Non-pigmented ciliary epithelial cell (primary cell): ENCODE data around the gene CD248.
A peak's percentile ranks its signal among the peaks of the same experiment; 100 is the strongest.
"Not testable (repeated sequence)": the region's sequence is repeated elsewhere in the genome, so short reads cannot be mapped to it uniquely, and the experiment has no call there.

Source experiments
- DNase-seq: peaks from one replicate; pipeline ENCODE4 v3.0.0-alpha.2; 2010; ENCODE audit warnings: low read depth

Gene CD248

DNA sequence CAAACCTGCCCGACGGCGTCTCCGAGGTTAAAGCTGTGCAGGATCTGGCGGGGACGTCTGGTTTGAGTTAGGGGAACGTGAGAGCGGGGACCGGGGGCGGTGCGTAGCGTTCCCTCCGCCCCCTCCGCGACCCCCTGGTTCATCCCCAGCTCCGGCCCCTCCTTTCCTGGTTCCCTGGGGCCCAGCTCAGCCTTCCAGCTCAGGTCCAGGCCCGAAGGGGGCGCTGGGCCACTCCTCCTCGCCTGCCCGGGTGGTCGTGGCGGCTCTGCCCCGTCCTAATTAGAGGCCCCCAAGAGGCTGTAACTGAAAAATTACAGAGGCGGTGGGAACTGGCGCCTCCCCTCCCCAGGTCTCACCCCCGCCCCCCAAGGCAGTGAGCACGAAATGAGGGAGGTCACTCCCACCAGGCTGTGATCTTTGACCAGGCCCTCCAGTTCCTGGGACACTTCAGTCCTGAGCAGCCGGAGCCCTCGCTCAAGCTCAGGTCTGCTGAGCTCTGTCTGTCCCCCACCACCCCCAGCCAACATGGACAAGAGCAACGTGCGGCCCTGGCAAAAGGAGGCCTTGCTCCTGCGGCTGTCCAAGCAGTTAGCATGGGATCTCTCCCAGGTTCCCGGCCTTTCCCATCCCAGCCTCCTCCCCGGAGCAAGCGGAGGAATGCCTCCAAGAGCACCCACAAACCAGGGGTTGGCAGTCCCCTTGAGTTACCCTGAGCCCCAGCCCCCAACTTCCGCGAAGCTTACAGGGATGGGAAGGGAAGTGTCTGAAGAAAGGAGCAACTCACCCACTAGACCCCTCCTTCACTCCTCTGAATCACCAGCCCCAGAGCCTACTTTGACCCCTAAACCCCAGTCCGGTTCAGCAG lies 3.3 kb downstream of the CD248 start:
- no peak for DNase-seq

DNA sequence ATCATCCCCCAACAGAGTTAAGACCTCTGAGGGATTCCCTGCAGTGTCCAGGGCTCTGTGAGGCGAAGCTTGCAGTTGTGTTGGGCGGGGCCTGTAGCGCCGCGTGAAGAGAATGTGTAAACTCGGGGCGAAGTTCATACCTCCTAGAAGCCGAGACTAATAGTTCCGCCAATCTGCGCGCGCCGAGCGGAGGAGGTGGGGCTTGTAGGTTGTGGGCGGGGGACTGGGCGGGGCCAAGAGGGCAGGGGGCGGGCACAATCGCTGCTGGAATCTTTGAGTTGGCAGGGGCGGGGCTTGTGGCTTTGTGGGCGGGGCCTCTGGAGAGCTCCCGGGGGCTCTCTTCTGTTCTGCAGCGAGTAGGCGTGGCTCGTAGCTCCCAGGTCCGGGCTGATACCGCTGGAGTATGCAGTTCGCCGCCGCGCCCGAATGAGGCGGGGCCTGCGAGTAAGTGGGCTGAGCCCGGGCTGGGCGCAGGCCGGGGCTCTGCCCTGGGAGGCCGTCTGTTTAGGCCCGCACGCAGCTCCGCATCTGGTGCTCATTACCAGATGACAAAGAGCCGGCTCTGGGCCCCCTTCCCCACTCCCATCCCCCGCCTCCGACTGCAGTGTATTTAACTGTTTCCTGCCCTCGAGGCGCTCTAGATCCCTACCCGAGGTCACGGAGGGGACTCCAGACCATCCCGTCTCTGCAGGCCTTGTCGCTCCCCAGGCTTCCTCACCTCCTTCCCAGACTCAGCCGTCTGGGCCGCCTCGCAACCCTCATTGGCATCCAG lies 4.1 kb downstream of the CD248 start:
- peak; percentile 93 for DNase-seq

DNA sequence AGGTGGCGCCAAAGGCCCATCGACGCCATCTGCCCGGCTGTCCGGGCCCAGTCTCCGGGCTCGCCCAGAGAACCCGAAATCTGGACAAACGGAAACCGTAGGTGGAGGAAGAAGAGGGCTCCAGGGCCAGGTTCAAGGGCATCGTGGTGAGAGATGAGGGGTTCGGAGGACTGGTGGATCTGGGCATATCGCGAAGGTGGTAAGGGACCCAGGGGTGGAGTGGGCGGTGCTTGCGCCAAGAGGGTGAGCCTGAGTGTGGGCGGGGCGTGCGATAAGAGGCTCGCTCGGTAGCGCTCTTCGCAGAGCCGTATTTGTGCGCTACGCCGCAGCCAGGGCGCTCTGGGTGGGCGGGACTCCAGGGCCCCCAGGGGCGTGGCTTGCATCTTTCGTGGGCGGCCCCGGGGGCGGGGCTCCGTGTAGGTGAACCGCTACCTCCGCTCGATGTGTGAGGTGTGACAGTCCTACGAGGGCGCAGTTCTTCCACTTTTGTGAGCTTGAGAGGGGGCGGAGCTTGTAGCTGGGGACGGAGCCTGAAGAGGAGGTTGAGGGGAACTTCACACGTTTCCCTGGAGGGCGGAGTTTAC lies 4.8 kb downstream of the CD248 start:
- DNase-seq = peak; percentile 65

DNA sequence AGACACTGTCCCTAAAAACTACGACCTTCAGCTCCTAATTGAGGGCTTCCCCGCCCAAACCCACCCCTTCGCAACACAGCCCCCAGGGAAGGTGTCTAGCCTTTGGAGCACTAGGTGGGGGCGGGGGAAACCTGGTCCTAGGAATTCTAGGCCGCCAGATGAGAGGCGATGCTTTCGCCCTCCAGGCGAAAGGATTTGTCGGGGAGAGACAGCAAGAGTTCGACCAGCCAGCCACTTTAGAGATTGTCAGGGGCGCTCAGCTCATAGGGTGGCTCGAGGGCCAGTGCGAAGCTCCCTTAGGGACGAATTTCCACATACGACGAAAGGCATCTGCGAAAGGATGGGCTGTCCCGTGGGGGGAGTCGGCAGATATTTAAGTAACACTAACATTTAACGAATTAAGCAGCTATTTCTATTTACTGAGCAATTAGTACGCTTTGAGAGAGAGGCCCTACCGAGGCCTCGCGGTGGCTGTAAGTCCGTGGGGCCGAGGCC lies 5.3 kb downstream of the CD248 start:
- no peak for DNase-seq

DNA sequence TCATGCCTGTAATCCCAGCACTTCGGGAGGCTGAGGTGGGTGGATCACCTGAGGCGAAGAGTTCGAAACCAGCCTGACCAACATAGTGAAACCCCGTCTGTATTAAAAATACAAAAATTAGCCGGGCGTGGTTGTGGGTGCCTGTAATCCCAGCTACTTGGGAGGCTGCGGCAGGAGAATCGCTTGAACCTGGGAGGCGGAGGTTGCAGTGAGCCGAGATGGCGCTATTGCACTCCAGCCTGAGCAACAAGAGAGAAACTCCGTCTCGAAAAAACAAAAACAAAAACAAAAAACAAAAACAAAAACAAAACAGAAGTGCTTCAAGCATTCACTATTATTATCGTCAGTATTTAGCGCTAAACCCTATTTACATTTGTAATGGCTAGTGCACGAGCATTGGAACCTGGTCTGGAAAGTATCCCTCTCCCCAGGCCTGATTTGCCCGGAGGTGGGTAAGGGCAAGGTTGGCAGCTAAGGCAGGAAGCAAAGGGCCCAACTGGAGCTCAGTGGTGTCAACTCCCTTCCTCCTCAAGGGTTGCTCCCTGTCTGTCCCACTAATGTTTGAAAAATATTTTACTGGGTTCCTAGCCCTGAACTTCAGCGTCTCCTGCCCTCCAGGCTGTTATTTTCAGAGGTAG lies 5.9 kb downstream of the CD248 start:
- DNase-seq = not testable (repeated sequence)

DNA sequence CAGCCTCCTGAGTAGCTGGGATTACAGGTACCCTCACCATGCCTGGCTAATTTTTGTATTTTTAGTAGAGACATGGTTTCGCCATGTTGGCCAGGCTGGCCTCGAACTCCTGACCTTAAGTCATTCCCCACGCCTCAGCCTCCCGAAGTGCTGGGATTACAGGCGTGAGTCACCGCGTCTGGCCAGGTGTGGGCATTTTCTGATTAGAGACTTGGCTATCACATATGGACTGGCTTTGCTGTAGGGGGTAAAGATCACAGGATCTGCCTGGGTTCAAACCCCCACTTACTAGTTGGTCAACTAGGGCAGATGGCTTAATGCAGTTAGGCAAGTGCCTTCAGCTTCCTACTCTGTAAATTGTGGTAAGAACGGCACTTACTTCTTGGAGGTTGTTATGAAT lies 6.5 kb downstream of the CD248 start:
- no peak for DNase-seq

DNA sequence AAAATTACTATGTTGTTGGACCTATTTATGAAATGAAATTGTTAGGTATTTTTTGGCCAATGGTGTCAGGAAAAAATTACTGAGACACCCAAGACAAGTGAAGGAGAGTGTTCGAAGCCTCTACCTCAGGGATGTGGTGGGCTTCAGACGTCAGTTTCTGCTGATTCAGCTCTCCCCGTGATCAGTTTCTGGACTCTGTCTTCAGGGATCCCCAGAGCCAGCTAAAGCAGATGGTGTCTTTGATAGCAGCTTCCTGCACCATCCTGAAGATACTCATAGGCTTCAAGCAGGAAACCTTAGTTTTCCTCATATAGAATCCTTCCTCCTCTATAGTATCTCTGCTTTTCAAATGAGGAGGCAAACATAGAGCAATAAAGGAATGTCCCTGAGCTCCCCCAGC lies 7.4 kb downstream of the CD248 start:
- no peak for DNase-seq

DNA sequence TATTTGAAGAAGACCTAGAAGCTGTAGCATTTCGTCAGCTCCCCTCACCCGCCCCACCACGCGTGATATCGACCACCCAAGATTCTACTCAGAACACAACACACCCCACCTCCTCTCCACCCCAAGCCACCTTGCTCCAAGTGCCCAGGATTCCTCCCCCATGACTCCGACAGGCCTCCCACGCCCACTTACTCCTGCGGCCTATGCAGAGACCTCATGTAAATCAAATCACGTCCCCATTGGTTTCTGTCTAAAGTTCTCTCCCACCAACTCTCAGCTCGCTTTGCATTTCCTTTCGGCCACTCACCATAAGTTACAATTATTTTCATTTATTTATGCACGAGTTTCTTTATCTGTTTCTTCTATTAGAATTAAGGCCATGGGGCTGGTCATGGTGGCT lies 14.2 kb downstream of the CD248 start:
- DNase-seq = no peak

DNA sequence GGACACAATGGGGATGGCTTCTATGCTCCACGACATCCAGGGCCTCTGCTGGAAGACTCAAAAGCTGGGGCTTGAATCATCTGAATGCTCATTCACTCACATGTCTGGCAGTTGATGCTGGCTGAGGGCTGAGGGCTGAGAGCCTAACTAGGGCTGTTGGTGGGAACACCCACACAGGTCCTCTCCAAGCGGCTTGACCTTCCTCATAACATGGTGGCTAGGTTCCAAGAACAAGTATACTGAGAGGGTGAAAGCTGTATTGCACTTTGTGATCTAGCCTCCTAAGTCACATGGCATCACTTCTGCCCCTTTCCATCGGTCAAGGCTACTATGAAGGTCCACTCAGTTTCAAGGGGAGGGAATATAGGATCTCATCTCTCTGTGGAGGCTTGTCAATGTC lies 17.7 kb downstream of the CD248 start:
- no peak for DNase-seq

DNA sequence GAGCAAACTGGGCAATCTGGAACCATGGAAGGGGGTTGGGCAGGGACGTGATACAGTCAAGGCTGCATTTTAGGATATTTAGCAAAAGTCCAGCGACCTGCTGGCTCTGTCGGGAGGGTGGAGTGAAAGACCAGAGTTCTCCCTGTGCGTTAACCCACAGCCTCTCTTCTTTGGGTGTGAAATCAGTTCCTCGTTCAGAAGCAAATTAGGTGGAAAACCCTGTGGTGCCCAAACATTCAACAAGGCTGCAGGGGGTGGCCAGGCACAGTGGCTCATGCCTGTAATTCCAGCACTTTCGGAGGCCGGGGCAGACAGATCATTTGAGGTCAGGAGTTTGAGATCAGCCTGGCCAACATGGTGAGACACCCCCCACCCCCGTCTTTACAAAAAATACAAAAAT lies 19.2 kb downstream of the CD248 start:
- DNase-seq = no peak

DNA sequence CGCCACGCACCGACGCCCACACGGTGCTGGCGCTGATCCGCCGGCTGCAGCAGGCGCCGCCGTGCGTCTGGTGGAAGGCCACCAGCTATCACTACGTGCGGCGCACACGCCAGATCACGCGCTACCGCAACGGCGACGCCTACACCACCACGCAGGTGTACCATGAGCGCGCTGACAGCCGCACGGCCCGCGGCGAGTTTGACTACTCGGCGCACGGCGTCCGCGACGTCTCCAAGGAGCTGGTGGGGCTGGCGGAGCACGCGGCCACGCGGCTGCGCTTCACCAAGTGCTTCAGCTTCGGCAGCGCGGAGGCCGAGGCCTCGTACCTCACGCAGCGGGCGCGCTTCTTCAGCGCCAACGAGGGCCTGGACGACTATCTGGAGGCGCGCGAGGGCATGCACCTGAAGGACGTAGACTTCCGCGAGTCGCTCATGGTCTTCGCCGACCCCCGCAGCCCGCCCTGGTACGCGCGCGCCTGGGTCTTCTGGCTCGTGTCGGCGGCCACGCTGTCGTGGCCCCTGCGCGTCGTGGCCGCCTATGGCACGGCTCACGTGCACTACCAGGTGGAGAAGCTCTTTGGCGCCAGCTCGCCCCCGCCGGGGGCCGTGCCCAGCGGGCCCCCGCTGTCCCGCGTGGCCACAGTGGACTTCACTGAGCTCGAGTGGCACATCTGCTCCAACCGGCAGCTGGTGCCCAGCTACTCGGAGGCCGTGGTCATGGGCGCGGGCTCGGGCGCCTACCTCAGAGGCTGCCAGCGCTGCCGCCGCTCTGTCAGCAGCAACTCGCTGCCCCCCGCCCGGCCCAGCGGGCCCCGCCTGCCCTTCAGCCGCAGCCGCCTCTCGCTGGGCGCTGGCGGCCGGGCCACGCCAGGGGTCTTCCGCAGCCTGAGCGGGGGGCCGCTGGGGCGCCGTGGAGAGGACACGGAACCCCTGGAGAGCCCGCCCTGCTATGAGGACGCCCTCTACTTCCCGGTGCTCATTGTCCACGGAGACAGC lies 21.9 kb downstream of the CD248 start:
- no peak for DNase-seq

DNA sequence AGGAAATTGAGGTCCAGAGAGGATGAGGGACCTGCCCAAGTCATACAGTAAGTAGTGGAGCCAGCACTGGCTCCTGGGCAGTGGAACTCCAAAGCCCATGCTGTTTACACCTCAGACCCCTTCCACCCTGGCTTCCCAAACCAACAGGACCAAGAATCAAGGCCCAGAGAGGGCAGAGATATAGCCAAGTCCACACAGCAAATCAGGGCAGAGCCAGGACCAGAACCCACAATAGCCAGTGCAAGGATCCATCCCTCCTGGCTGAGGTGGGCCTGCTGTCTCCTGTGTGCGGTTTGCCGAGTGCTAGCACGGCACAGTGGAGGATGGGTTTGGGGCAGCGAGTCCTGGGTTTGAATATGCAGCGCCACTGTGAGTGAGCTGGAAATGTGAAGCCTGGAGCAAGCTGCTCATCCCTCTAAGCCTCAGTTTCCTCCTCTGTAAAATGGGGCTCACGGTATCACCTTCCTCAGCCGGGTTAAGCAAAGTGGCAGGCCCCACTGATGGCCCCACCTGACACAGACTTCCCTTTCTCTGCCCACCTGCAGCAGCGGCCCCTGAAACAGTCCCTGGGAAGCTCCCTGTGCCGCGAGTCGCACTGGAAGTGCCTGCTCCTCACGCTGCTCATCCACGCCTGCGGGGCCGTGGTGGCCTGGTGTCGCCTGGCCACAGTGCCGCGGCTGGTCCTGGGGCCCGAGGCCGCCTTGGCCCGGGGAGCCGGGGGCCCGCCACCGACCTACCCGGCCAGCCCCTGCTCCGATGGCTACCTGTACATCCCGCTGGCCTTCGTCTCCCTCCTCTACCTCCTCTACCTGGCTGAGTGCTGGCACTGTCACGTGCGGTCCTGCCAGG lies 22.8 kb downstream of the CD248 start:
- no peak for DNase-seq

DNA sequence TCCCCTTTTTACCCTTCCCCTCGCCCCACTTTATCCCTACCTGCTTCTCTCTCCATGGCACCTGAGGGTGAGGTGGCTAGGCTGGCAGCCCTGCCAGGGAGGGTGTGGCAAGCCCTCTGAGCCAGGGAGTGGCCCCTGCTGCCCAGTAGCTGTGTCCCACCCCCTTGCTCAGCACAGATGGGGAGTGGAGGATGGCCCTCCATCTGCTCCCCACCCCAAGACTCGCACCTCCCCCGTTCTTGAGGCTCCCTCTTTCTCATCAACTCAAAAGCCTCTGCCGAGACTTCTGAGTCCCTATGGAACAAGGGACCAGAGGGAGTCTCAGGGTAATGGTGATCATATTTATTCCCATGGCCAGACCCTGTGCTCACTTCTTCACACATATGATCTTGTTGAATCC lies 23.5 kb downstream of the CD248 start:
- no peak for DNase-seq

DNA sequence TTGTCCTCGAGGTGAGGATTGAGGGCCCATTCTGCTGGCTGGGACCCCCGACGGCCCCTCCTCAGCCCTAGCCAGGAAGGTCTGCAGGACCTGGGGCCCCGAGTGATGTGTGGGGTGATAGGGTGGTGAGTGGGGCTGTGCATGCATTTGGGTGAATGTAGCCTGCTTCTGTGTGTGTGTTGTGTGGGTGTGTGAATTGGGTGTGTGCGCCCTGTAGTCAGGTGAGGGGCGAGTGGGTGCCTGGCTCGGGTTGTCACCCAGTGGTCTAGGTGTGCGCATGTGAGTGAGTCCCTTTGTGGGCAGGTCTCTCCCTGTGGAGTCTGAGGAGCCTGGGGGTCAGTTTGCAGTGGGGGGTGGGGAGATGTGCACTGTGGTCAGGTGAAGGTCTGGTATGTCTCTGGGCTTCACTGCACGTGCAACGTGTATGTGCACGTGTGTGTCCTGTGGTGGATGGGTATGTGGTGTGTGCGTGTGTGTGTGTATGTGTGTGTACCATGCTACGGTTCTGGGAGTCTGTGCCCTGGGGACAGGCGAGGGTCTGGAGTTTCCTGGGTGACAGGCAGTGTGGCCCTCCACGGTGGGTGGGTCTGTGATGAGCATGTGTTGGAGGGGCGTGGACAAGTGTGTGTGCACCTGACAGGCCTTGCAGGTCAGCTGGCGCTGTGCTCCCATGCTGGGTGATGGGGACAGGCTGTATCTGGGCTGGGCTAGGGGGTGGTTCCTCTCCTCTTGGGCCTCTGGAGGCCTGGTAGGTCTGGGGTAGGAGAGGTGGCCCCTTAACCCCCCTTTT lies 24.1 kb downstream of the CD248 start:
- no peak for DNase-seq

DNA sequence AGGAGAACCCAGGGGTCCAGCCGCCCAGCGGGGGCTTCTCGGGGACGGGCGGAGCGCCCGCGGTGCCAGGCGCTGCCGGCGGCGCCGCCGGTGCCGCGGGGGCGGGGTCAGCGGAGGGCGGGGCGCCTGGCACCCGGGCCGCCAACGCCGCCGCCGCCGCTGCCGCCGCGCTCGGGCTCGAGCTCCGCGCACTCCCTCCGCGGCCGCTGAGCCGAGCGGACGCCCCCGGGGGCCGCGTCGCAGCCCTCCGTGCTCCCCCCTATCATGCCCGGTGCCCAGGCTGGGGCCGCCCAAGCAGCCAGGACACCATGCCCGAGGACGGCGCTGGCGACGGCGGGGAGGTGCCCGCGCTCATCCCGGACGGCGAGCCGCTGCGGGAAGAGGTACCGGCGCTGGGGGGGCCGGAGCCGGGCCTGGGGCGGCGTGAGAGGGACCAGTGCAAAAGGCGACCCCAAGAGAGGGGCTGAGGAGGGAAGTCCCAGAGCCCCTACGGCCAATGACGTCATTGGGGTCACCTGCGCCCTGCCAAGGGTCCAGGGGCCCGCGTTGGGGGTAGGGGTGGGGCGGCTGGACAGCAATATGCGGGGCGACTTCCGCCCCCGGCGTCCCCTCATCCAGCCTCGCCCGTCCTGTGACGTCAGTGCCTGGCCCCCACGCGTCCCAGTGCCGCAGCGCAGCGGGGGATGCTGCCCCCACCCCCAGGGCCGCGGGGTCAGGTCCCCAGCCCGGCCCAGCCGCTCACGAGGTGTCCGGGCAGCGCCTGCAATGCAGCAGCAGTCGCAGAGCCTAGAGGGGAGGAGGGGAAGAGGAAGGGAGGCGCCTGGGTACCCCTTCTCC lies 24.9 kb downstream of the CD248 start, which contains the start of gene TMEM151A:
TMEM151A (plus strand) TSS at position 189 of the 837 bp plus-strand sequence; CDS start at position 309, 120 bp downstream.
- DNase-seq = no peak

DNA sequence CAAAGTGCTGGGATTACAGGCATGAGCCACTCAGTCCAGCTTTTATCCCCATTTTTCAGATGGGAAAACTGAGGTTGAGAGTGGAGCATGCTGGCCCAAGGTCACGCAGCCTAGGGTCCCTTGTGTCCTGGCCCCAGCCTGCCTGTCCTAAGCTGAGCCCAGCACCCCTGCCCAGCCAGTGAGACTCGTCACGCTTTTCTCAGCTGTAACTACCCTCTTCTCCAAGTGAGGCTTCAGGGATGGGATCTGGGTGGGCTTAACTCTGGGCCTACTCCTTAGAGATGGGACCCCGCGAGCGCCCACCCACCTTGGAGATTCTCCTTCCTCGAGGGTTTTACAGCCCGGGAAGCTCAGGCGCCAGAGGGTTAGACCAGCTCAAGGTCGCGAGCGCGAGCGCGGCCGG lies 25.5 kb downstream of the CD248 start:
- DNase-seq = no peak

DNA sequence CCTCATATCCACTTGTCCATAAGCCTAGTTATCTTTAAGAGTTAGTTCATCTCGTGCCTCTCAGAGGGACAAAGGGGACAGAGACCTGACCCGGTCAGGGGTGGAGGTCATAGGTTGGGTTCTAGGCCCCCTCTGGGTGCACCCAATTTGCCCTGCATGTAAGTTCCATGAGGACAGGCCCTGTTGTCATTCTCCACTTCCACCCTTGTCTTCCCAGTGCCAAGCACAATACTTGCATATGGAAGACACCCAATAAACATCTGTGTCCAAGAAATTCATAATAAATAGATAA lies 26.6 kb downstream of the CD248 start:
- no peak for DNase-seq

DNA sequence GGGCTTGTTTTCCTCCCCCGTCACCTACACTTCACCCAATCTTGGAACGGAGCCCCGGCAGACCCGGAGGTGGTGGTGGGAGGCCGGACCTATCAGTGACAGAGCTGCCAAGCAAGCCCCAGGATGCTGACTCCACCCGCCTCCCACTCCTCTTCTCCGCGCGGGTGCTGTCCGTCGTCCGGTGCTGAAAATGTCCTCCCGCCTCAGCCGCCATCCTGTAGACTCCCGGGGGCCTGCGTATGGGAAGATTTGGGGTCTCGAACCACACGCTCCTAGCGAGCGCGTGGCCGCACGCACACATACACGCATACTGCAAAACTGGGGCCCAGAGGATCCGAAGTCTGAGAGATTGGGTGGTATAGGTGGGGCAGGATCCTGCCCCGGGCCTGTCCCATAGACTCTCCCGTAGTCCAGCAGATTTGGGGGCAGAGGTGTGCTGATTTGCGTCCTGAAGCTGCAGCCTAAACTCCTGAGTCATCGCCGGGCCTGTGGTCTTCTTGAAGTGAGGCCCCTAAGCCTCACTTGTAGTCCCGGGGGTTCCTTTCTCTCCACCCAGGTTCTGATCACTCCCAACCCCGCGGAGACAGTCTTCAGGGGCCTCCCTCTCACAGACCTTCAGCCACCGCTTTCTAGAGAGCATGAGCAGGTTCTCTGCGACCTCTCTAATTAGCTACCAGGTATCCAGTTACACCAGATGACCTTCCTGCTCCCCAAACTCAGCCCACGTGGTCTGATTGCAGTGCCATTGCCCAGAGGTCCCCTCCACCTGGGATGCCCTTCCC lies 27.1 kb downstream of the CD248 start:
- no peak for DNase-seq
